Stimulated activated CD8-positive, alpha-beta memory T cell treated with anti-CD3 and anti-CD28 coated beads, Interleukin-12 subunit alpha, Interleukin-12 subunit beta, amount 100 ng/mL, for 4 hours (primary cell): ENCODE results near the gene EMILIN2.

Source experiments
- DNase-seq: peaks from one replicate; pipeline ENCODE4 v3.0.0-alpha.2; 2020; ENCODE audit warnings: low read depth

EMILIN2 gene

GRCh38 chr18:2954869-2955645, 108.3 kb downstream of the EMILIN2 start:
- DNase-seq = no peak

GRCh38 chr18:2956056-2956455, 109.2 kb downstream of the EMILIN2 start:
- DNase-seq = no peak

GRCh38 chr18:2958819-2959298, 112.1 kb downstream of the EMILIN2 start:
- no peak for DNase-seq

GRCh38 chr18:2959341-2959740, 112.5 kb downstream of the EMILIN2 start:
- DNase-seq = no peak

GRCh38 chr18:2960983-2961696, 114.3 kb downstream of the EMILIN2 start:
- DNase-seq = no peak

GRCh38 chr18:2961821-2962220, 115.0 kb downstream of the EMILIN2 start:
- no peak for DNase-seq

GRCh38 chr18:2963048-2963447, 116.2 kb downstream of the EMILIN2 start:
- no peak for DNase-seq

GRCh38 chr18:2964361-2965010, 117.7 kb downstream of the EMILIN2 start:
- DNase-seq = no peak
